ENCODE data around the gene MYO6. TPM values are rescaled to one million over a fixed set of nuclear protein-coding genes. Genes with fewer than 3 reads are reported as not detected.

Gene MYO6
- total RNA-seq, 6 experiments from 2014 or later: 16.0 to 28.3 (median 18.3) TPM

- Histone ChIP-seq H3K9me3 (no peaks in the 10 kb centered on the region), H3K27ac (no peak overlapping the region), H3K36me3 (no peaks in the 10 kb centered on the region), H3K4me3 (no peak overlapping the region), H3K27me3 (no peaks in the 10 kb centered on the region), H3K4me1 (no peaks in the 10 kb centered on the region)
- no peak for TF ChIP-seq POLR2A (IDR thresholded peaks at IDR 0.05)
- no peak for TF ChIP-seq CTCF (IDR thresholded peaks at IDR 0.05)
- WGBS (ENCODE audit: insufficient coverage, low coverage, low lambda C conversion rate, missing lambda C conversion rate): 61% methylated on average over 4 of the region's 4 CpGs
- intact Hi-C loops (cut with DNase I): no loop called here
- DNase-seq (no peak), ATAC-seq (no peak)
These were observed 191.5 kb downstream of the MYO6 start for GRCh38 chr6:75940564-75940963.

- H3K4me1 ChIP-seq: no peaks in the 10 kb centered on the region
- intact Hi-C loops (cut with DNase I): no loop called here
- no peaks in the 10 kb centered on the region for H3K27me3 ChIP-seq
- DNase-seq (no peak), ATAC-seq (no peak)
- no peak overlapping the region for H3K4me3 ChIP-seq
- TF ChIP-seq POLR2A (IDR thresholded peaks at IDR 0.05) (no peak), CTCF (IDR thresholded peaks at IDR 0.05) (no peak)
- H3K27ac ChIP-seq: no peak overlapping the region
- H3K36me3 ChIP-seq: no peaks in the 10 kb centered on the region
- WGBS (ENCODE audit: insufficient coverage, low coverage, low lambda C conversion rate, missing lambda C conversion rate): 15% methylated on average over 1 of the region's 1 CpG
- no peaks in the 10 kb centered on the region for H3K9me3 ChIP-seq
These were observed 192.5 kb downstream of the MYO6 start for GRCh38 chr6:75941509-75941908.

GRCh38 chr6:75943381-75943780, 194.3 kb downstream of the MYO6 start:
- Histone ChIP-seq H3K27me3 (no peaks in the 10 kb centered on the region), H3K4me3 (no peak overlapping the region), H3K36me3 (no peaks in the 10 kb centered on the region), H3K9me3 (no peaks in the 10 kb centered on the region), H3K27ac (no peak overlapping the region), H3K4me1 (no peaks in the 10 kb centered on the region)
- 75% methylated on average over 2 of the region's 2 CpGs for WGBS (ENCODE audit: insufficient coverage, low coverage, low lambda C conversion rate, missing lambda C conversion rate)
- intact Hi-C loops (cut with DNase I): no loop called here
- no peak for ATAC-seq
- TF ChIP-seq CTCF (IDR thresholded peaks at IDR 0.05) (no peak), POLR2A (IDR thresholded peaks at IDR 0.05) (no peak)
- DNase-seq: no peak

- no peaks in the 10 kb centered on the region for H3K9me3 ChIP-seq
- ATAC-seq (no peak), DNase-seq (no peak)
- intact Hi-C loops (cut with DNase I): no loop called here
- no peak overlapping the region for H3K4me3 ChIP-seq
- no peak overlapping the region for H3K27ac ChIP-seq
- no peaks in the 10 kb centered on the region for H3K36me3 ChIP-seq
- TF ChIP-seq POLR2A (IDR thresholded peaks at IDR 0.05): no peak
- TF ChIP-seq CTCF (IDR thresholded peaks at IDR 0.05): no peak
- 46% methylated on average over 4 of the region's 4 CpGs for WGBS (ENCODE audit: insufficient coverage, low coverage, low lambda C conversion rate, missing lambda C conversion rate)
- H3K27me3 ChIP-seq: no peaks in the 10 kb centered on the region
- no peaks in the 10 kb centered on the region for H3K4me1 ChIP-seq
These were observed 197.2 kb downstream of the MYO6 start for GRCh38 chr6:75946146-75946831.

Data from right lobe of liver (tissue), 6 donors.